Sciatic nerve (tissue), 2 donors: ENCODE results near the gene ZNF433. TPM values are rescaled to one million over a fixed set of nuclear protein-coding genes. Genes with fewer than 3 reads are reported as not detected.
"Not testable (repeated sequence)": the region's sequence is repeated elsewhere in the genome, so short reads cannot be mapped to it uniquely, and the experiment has no call there.

Source experiments
- ATAC-seq: fragments of 200-7000 bp; cut with Tn5 transposase; one replicate; pipeline ENCODE4 v1.9.1; 2020; ENCODE audit warnings: mild to moderate bottlenecking, moderate library complexity
- DNase-seq: peaks from one replicate; pipeline ENCODE4 v3.0.0-alpha.2; 2020; ENCODE audit warnings: low spot score
- intact Hi-C: fragments of 100-400 bp; cut with DNase I; formaldehyde crosslinking; loops from one replicate; pipeline ENCODE4 v1.14.2; 2022
- total RNA-seq: library from RNA; stranded (reverse); fragmentation: NEBNext Ultra II Directional; extraction: Animal tissue kit (Norgen Biotek cat#: 25700); gene quantifications from one replicate; pipeline ENCODE4 v1.2.1, GENCODE V29; 2021
- donor health status: DM: no; HTN: no; CAD: no.
- donor health status: DM: no; HTN: no; CAD: no.

ZNF433 gene
- total RNA-seq, 1 donor from 2014 or later = 4.8 TPM

DNA sequence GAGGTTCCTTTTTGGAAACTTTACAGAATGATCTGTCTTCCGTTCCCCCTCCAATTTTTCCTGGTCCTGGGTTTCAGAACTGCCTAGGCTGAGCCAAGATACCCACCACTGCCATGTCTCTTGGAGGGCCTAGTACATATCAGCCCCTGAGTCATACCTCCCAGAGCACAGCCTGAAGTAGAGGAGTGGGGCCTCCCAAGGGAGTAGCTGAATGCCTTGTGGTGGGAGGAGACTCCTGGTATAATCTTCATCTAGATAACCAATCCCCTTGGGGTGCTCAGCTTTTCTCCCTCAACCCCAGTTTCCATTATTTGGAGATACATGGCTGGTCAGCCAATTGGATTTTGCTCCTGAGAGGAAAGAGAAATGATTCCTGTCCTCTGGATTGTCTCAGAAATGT is 40.3 kb downstream of the ZNF433 start:
- DNase-seq (no peak), ATAC-seq (no peak)
- intact Hi-C loops = loop anchor here (10.0 kb wide), 1 partner anchor 200 kb away; the partner anchor contains the start of gene ZNF491

DNA sequence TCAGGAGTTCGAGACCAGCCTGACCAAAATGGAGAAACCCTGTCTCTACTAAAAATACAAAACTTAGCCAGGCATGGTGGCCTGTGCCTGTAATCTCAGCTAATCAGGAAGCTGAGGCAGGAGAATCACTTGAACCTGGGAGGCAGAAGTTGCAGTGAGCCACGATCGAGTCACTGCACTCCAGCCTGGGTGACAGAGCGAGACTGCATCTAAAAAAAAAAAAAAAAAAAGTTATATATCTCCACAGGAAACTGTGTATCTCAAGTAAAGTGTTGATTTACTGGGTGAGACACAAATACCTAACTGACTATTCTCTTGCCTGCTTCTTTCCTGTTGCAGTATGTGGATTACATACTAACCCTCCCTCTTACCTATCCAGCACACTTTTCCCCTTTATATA is 43.6 kb downstream of the ZNF433 start:
- not testable (repeated sequence) for ATAC-seq, DNase-seq
- intact Hi-C loops = loop anchor here (10.0 kb wide), 1 partner anchor 197 kb away; the partner anchor contains the start of gene ZNF491

DNA sequence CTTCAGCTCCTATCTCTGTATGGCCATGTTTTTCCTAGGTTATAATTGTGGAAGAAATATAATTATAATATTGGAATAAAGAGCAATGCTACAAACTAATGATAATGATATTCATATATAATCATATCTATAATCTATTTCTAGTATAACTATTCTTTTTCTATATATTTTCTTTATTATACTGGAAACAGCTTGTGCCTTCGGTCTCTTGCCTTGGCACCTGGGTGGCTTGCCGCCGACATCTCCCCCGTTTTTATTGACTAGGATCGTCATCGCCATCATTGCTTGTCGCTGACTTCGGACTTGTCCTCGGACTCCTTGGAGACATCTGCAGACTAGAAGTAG is 46.4 kb downstream of the ZNF433 start:
- DNase-seq (no peak), ATAC-seq (no peak)
- intact Hi-C loops = no loop called here

DNA sequence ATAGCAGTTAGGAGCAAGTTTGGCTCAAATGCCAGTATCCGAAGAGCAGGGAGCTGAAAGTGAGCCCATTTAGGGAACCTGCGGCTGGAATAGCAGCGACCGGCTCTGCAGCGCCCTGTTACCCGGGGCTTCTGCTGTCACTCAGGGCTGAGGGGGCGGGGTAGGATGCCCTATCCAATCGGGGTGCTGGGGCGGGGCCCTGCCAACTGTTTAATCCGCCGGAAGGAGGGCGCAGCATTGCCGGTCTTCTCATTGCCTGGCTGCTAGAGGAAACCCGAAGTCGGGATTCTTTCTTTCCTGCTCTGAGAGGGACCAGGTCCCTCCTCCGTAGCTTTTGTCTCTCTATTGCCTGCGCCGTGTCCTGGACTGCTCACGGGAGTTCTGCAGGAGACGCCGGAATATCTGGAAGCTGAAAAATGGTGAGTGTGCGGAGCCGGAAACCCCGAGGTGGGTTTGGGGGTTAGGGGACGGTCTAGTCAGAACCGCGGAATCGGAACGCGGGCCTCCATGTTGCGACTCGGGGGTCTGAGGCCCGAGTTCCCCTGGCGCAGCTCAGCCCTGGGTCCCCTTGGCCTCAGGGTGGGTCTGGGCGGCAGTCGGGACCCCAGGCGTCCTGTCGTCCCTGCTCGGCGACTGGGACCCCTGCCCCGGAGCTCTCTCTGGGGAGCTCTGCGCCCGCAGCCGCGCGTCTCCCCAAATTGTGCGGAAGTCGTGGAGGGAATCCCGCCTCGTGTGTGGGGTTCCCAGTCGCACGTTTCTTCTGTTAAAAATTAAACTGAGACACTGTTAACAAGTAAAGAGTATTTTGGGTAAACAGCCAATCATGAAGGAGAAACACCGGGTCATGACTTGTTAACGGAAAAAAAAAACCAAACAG is 47.8 kb downstream of the ZNF433 start:
- ATAC-seq = peak; percentile 100
- intact Hi-C loops = no loop called here
- peak; percentile 96 for DNase-seq

DNA sequence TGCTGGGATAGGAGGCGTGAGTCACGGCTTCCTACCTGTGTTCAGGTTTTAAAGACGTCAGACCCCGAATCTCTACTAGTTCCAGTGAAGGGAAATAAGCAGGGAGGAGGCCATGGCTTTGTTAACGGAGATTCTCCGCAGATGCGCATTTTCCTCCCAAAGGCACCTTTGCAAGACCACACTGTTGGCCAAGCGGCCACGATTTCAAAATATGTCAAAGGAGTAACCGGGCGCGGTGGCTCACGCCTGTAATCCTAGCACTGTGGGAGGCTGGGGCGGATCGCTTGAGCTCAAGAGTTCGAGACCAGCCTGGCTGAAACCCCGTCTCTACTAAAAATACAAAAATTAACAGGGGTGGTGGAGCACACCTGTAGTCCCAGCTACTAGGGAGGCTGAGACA is 48.7 kb downstream of the ZNF433 start:
- intact Hi-C loops = no loop called here
- ATAC-seq (no peak), DNase-seq (no peak)

DNA sequence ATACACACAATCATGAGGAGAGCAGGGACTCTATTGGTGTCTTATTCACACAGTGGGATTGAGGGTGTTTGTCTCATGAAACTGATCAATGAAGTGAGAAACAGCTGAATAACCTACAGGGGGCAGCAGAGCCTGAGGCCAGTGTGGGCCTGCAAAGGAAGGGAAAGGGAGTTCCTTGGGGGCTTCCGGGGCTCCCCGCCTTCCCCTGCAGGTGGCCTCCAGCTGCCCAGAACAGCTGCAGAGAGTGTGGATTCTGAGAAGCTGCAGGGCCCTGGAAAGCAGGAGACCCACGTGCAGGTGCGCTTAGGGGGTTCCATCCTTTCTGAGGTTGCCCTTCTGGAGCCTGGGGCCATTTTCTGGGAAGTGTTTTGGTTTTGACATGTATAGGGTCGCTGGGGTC is 50.5 kb downstream of the ZNF433 start:
- intact Hi-C loops = no loop called here
- DNase-seq (no peak), ATAC-seq (no peak)

DNA sequence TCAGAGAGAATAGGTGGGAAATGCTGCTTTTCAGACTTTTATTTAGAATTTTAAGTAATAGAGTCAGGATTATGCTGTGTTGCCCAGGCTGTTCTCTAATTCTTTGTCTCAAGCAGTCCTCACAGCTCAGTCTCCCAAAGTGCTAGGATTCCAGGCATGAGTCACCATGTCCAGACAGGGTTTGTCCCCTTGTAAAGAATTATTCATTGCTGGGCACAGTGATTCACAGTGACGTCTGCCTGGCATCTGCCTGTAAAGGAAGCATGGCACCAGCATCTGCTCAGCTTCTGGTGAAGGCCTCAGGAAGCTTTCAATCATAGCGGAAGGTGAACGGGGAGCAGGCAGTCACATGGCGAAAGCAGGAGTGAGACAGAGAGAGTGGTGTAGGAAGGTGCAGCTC is 53.0 kb downstream of the ZNF433 start:
- DNase-seq (no peak), ATAC-seq (no peak)
- intact Hi-C loops = no loop called here

DNA sequence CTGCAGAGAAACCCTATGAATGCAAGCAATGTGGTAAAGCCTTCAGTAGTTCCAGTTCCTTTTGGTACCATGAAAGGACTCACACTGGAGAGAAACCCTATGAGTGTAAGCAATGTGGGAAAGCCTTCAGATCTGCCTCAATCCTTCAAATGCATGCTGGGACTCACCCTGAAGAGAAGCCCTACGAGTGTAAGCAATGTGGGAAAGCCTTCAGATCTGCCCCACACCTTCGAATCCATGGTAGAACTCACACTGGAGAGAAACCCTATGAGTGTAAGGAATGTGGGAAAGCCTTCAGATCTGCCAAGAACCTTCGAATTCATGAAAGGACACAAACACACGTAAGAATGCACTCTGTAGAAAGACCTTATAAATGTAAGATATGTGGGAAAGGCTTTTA is 56.0 kb downstream of the ZNF433 start:
- intact Hi-C loops = no loop called here
- DNase-seq = no peak

DNA sequence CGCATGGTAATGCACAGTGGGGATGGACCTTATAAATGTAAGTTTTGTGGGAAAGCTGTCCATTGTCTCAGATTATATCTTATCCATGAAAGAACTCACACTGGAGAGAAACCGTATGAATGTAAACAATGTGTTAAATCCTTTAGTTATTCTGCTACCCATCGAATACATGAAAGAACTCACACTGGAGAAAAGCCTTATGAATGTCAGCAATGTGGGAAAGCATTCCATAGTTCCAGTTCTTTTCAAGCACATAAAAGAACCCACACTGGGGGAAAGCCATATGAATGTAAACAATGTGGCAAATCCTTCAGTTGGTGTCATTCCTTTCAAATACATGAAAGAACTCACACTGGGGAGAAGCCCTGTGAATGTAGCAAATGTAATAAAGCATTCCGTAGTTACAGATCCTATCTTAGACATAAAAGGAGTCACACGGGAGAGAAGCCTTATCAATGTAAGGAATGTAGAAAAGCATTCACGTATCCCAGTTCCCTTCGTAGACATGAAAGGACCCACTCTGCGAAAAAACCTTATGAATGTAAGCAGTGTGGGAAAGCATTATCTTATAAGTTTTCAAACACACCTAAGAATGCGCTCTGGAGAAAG is 56.9 kb downstream of the ZNF433 start:
- intact Hi-C loops = no loop called here
- no peak for DNase-seq
- ATAC-seq = no peak

More for the DNA sequence above, 56.0 kb downstream of the ZNF433 start:
- no peak for ATAC-seq

DNA sequence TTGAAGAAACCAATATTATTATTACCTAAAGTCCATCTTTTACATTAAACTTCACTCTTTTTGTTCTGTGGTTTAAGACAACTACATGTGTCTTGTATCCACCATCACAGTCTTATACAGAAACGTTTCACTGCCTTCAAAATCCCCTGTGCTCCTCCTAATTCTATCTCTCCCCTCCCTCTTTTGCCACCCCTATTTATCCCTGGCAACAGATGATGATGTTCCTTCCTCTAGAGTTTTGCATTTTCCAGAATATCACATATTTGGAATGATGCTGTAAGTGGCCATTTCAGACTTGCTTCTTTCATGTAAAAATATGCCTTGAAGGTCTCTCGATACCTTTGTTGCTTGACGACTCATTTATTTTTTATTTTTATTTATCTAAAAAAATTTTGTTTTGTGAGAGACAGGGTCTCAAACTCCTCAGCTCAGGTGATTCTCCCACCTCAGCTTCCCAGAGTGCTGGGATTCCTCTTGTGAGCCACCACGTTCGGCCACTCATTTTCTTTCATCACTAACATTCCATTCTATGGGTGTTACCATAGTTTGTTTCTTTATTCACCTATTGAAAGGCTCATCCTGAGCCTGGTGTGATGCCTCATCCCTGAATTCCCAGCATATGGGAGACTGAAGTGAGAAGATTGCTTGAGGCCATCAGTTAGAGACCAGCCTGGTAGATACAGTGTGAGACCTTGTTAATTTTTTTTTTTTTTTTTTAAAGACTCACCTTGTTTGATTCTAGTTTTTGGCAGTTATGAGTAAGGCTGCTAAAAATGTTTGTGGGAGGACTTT is 62.3 kb downstream of the ZNF433 start:
- ATAC-seq (no peak), DNase-seq (no peak)
- intact Hi-C loops = no loop called here

DNA sequence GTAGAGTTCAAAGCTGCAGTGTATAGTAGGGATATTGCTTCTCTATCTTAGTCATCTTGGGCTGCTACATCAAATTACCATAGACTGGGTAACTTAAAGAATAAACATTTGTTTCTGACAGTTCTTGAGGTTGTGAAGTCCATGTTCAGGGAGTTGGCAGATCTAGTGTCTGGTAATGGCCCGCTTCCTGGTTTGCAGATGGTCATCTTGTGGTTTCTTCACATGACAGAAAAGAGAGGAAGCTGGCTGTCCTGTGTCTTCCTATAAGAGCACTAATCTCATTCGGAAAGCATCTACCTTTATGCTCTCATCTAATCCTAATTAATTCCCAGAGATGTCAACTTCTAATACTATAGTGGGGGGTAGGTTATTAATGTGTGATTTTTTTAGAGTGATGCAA is 64.4 kb downstream of the ZNF433 start:
- DNase-seq (no peak), ATAC-seq (peak; percentile 36)
- intact Hi-C loops = no loop called here

DNA sequence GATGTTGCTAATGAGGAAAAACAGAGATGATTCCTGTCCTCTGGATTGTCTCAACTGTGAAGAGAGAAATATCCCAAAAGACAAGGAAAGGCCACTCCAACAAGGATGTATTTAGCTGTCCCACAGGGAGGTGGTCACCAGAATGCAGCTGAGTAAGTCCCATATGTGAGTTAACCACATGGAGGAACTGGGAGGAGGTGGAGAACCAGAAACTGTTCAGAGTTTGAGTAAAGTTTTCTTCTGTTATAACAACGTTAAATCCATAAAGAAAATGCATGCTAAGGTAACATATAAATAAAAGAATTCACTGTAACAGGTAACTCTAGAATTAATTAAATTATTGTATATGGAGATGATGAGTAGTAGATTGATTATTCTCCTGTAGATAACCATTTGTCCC is 65.3 kb downstream of the ZNF433 start:
- no peak for ATAC-seq
- intact Hi-C loops = no loop called here
- no peak for DNase-seq

DNA sequence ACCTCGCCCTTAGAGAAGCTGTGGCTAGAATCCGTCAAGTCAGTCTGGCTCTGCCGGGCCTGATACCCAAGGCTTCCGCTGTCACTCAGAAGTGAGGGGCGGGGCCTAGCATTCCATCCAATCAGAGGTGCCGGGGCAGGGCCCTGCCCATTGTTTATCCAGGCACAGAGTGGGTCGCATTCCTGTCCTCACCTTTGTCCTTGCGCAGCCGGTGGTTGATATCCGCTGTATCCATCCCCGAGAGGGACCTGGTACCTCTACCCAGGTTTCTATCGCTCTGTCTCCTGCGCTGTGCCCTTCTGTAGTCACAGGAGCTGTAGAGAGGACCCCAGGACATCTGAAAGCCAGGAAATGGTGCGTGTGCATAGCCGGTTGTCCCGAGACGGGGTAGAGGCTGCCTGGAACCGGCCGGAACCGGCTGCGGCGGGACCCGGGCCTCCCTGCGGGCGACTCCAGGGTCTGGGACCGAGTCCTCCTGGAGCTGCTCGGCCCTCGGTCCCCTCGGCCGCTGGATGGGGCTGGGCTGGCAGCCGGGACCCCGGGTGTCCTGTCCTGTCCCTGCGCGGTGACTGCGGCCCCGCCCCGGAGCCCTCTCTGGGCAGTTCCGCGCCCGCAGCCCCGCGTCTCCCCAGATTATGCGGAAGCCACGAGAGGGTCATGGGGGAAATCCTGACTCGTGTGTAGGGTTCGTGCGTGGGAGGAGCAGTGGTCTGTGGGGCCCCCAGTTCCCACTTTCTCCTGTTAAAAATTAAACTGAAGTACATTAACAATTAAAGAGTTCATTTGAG is 70.4 kb downstream of the ZNF433 start, which contains the start of gene ZNF763:
ZNF763 (plus strand) TSS at position 183 of the 788 bp plus-strand sequence; CDS start at position 352, 169 bp downstream.
- DNase-seq = peak; percentile 95
- intact Hi-C loops = no loop called here
- peak; percentile 98 for ATAC-seq

Other genes with a start within 250 kb of the ZNF433 start
- 4.2 TPM for gene ZNF491, start 237.2 kb downstream of the ZNF433 start, total RNA-seq
- gene ZNF440, start 221.4 kb downstream of the ZNF433 start, total RNA-seq = 12.1 TPM
- gene ZNF439, start 187.0 kb downstream of the ZNF433 start, total RNA-seq = 12.7 TPM
- gene ZNF69, start 147.9 kb downstream of the ZNF433 start, total RNA-seq = 7.4 TPM
- gene ZNF700, start 110.6 kb downstream of the ZNF433 start, total RNA-seq = 16.1 TPM
- gene ZNF763, start 70.6 kb downstream of the ZNF433 start, total RNA-seq = 6.6 TPM
- gene ZNF878, start 17.3 kb upstream of the ZNF433 start, total RNA-seq = 0.27 TPM
- 21.3 TPM for gene ZNF844, start 29.1 kb upstream of the ZNF433 start, total RNA-seq
- gene ZNF20, start 104.7 kb upstream of the ZNF433 start, total RNA-seq = 4.3 TPM
- 7.3 TPM for gene ZNF625, start 121.1 kb upstream of the ZNF433 start, total RNA-seq
- gene ZNF136, start 127.4 kb upstream of the ZNF433 start, total RNA-seq = 15.8 TPM